T47D (cell line): ENCODE measurements around the gene C17orf50.

ENCODE experiments used
- DNase-seq, 2 experiments: peaks; one replicate each; pipeline versions ENCODE4 v3.0.0 to v3.0.0-alpha.2; 2011 to 2012; ENCODE audit warnings: low read depth in 1 of 2, low spot score in 1 of 2
- JUND ChIP-seq: IDR thresholded peaks from 2 replicates; pipeline ENCODE4 v1.6.1; 2012; ENCODE audit warnings: low read depth
- in situ Hi-C: cut with HindIII; loops from 2 replicates; pipeline ENCODE4 v1.10.0; 2016; ENCODE audit warnings: low sequenced_read_pairs, low pct_unique_long_range_greater_than_20kb

The C17orf50 gene

GRCh38 chr17:35765756-35766488 lies 5.2 kb downstream of the C17orf50 start:
- no peak for DNase-seq
- in situ Hi-C loops: no loop called here
- TF ChIP-seq JUND: no peak

GRCh38 chr17:35766489-35766877 lies 5.8 kb downstream of the C17orf50 start:
- in situ Hi-C loops: no loop called here
- no peak for TF ChIP-seq JUND
- DNase-seq: no peak

- in situ Hi-C loops: no loop called here
- no peak for TF ChIP-seq JUND
- peak; percentile 72 to 93 for DNase-seq
Observed at GRCh38 chr17:35766903-35767510, 6.3 kb downstream of the C17orf50 start.

GRCh38 chr17:35768797-35769196 lies 8.1 kb downstream of the C17orf50 start:
- no peak for TF ChIP-seq JUND
- DNase-seq: no peak
- in situ Hi-C loops: no loop called here

- in situ Hi-C loops: no loop called here
- TF ChIP-seq JUND: no peak
- no peak for DNase-seq
Observed at GRCh38 chr17:35769895-35770486, 9.3 kb downstream of the C17orf50 start.

- TF ChIP-seq JUND: no peak
- in situ Hi-C loops: no loop called here
- no peak for DNase-seq
Observed at GRCh38 chr17:35773129-35773528, 12.4 kb downstream of the C17orf50 start.

- DNase-seq: no peak
- no peak for TF ChIP-seq JUND
- in situ Hi-C loops: no loop called here
Observed at GRCh38 chr17:35773679-35774425, 13.2 kb downstream of the C17orf50 start.

- in situ Hi-C loops: no loop called here
- no peak for TF ChIP-seq JUND
- no peak for DNase-seq
Observed at GRCh38 chr17:35774499-35774898, 13.8 kb downstream of the C17orf50 start.

- TF ChIP-seq JUND: no peak
- in situ Hi-C loops: no loop called here
- no peak for DNase-seq
Observed at GRCh38 chr17:35775039-35775438, 14.4 kb downstream of the C17orf50 start.

GRCh38 chr17:35775583-35775982 lies 14.9 kb downstream of the C17orf50 start:
- no peak for DNase-seq
- in situ Hi-C loops: no loop called here
- no peak for TF ChIP-seq JUND

- no peak for DNase-seq
- no peak for TF ChIP-seq JUND
- in situ Hi-C loops: no loop called here
Observed at GRCh38 chr17:35778641-35779196, 18.0 kb downstream of the C17orf50 start.

GRCh38 chr17:35780950-35781349 lies 20.3 kb downstream of the C17orf50 start:
- in situ Hi-C loops: no loop called here
- no peak for DNase-seq
- no peak for TF ChIP-seq JUND

- in situ Hi-C loops: no loop called here
- TF ChIP-seq JUND: no peak
- DNase-seq: no peak
Observed at GRCh38 chr17:35784895-35785294, 24.2 kb downstream of the C17orf50 start.
